Peyer's patch (tissue), 4 donors: ENCODE measurements around the gene SMYD2.

ENCODE experiments used
- CTCF ChIP-seq, 6 experiments: fragments of 450-650 bp in 4 of 6; fragments of 200-600 bp in 2 of 6; sonication (generic) in 1 of 6; IDR thresholded peaks; one replicate each; pipeline ENCODE4 v1.5.1; 2017 to 2019; ENCODE audit warnings: antibody characterized with exemption in 6 of 6, mild to moderate bottlenecking in 3 of 6, moderate library complexity in 1 of 6
- POLR2A ChIP-seq, 2 donors: fragments of 450-650 bp; IDR thresholded peaks; one replicate each; pipeline ENCODE4 v1.5.1; 2017; ENCODE audit warnings: antibody characterized with exemption in 2 of 2, mild to moderate bottlenecking in 2 of 2, moderate library complexity in 2 of 2

GRCh38 chr1:214310777-214311690, 30.1 kb downstream of the SMYD2 start:
- TF ChIP-seq CTCF (IDR thresholded peaks at IDR 0.05) = no peak
- TF ChIP-seq POLR2A (IDR thresholded peaks at IDR 0.05) = no peak
